Activated CD4-positive, alpha-beta T cell treated with anti-CD3 and anti-CD28 coated beads, Interleukin-2, amount 10 ng/mL, durations not matched to agents 24 days and 14 days (primary cell): ENCODE data around the gene ZNF688. TPM values are rescaled to one million over a fixed set of nuclear protein-coding genes. Genes with fewer than 3 reads are reported as not detected.
"Not testable (repeated sequence)": the region's sequence is repeated elsewhere in the genome, so short reads cannot be mapped to it uniquely, and the experiment has no call there.

Source experiments
- DNase-seq: peaks from one replicate; pipeline ENCODE4 v3.0.0; 2022
- H3K27ac Mint-ChIP-seq: one replicate; pipeline ENCODE4 v1.8.0; 2022; ENCODE audit warnings: mild to moderate bottlenecking, mixed read lengths
- H3K27me3 Mint-ChIP-seq: one replicate; pipeline ENCODE4 v1.8.0; 2022; ENCODE audit warnings: mixed read lengths
- H3K36me3 Mint-ChIP-seq: one replicate; pipeline ENCODE4 v1.8.0; 2022; ENCODE audit warnings: low read depth, mild to moderate bottlenecking, mixed read lengths
- H3K4me1 Mint-ChIP-seq: one replicate; pipeline ENCODE4 v1.8.0; 2021; ENCODE audit warnings: mixed read lengths
- H3K4me3 Mint-ChIP-seq: one replicate; pipeline ENCODE4 v1.8.0; 2022; ENCODE audit warnings: mild to moderate bottlenecking, moderate library complexity, mixed read lengths
- H3K9me3 Mint-ChIP-seq: one replicate; pipeline ENCODE4 v1.8.0; 2021; ENCODE audit warnings: mixed read lengths
- intact Hi-C: fragments of 100-400 bp; cut with micrococcal nuclease; formaldehyde crosslinking; loops from one replicate; pipeline ENCODE4 v1.15.1; 2023
- total RNA-seq: library from RNA; stranded (reverse); gene quantifications from 2 replicates; pipeline ENCODE4 v1.2.3, GENCODE V29; 2022

ZNF688 gene
- total RNA-seq, 1 donor from 2014 or later, result 6.6 TPM

- H3K9me3 Mint-ChIP-seq, H3K27me3 Mint-ChIP-seq, DNase-seq, H3K27ac Mint-ChIP-seq, intact Hi-C loops, H3K4me3 Mint-ChIP-seq: not testable (repeated sequence)
- peaks cover 18% of the 10 kb centered on the region for H3K36me3 Mint-ChIP-seq
- H3K4me1 Mint-ChIP-seq, result peaks cover 12% of the 10 kb centered on the region
Measured at GRCh38 chr16:30540916-30541464, 30.5 kb downstream of the ZNF688 start.

GRCh38 chr16:30539986-30540526 lies 31.5 kb downstream of the ZNF688 start:
- peaks cover 23% of the 10 kb centered on the region for H3K36me3 Mint-ChIP-seq
- DNase-seq, H3K4me3 Mint-ChIP-seq, intact Hi-C loops, H3K27ac Mint-ChIP-seq, H3K9me3 Mint-ChIP-seq, H3K27me3 Mint-ChIP-seq: not testable (repeated sequence)
- peaks cover 16% of the 10 kb centered on the region for H3K4me1 Mint-ChIP-seq

GRCh38 chr16:30539000-30539964 lies 32.2 kb downstream of the ZNF688 start:
- H3K4me3 Mint-ChIP-seq, result no peak overlapping the region
- intact Hi-C loops, result no loop called here
- no peak for DNase-seq
- peaks cover 26% of the 10 kb centered on the region for H3K36me3 Mint-ChIP-seq
- no peak overlapping the region for H3K27ac Mint-ChIP-seq
- no peaks in the 10 kb centered on the region for H3K27me3 Mint-ChIP-seq
- no peaks in the 10 kb centered on the region for H3K9me3 Mint-ChIP-seq
- peaks cover 18% of the 10 kb centered on the region for H3K4me1 Mint-ChIP-seq

- DNase-seq, H3K27me3 Mint-ChIP-seq, intact Hi-C loops, H3K9me3 Mint-ChIP-seq: not testable (repeated sequence)
- Mint-ChIP-seq H3K4me3 (peak overlapping the region; percentile 88), H3K4me1 (peaks cover 22% of the 10 kb centered on the region), H3K36me3 (peaks cover 35% of the 10 kb centered on the region), H3K27ac (peak overlapping the region; percentile 97)
Measured at GRCh38 chr16:30536391-30537024, 35.0 kb downstream of the ZNF688 start.

GRCh38 chr16:30535777-30536190 lies 35.7 kb downstream of the ZNF688 start:
- intact Hi-C loops, result loop anchor here (1.0 to 2.0 kb wide), 9 partner anchors 8 to 163 kb away; partner anchors contain the start of genes DCTPP1, FBRS, ITGAL and ZNF688
- peak overlapping the region; percentile 97 for H3K27ac Mint-ChIP-seq
- H3K27me3 Mint-ChIP-seq, result no peaks in the 10 kb centered on the region
- H3K36me3 Mint-ChIP-seq, result peaks cover 41% of the 10 kb centered on the region
- peak; percentile 89 for DNase-seq
- no peaks in the 10 kb centered on the region for H3K9me3 Mint-ChIP-seq
- peaks cover 23% of the 10 kb centered on the region for H3K4me1 Mint-ChIP-seq
- peak overlapping the region; percentile 88 for H3K4me3 Mint-ChIP-seq

- H3K4me1 Mint-ChIP-seq, result peaks cover 27% of the 10 kb centered on the region
- intact Hi-C loops, result loop anchor here (1.0 to 2.0 kb wide), 9 partner anchors 8 to 163 kb away; partner anchors contain the start of genes DCTPP1, FBRS, ITGAL and ZNF688
Measured at GRCh38 chr16:30535106-30535776, 36.3 kb downstream of the ZNF688 start.

GRCh38 chr16:30534368-30535105 lies 37.0 kb downstream of the ZNF688 start, which contains the start of gene ZNF747:
ZNF747 (minus strand) TSS chr16:30534858; CDS start chr16:30534679, 179 bp downstream.
- peaks cover 41% of the 10 kb centered on the region for H3K36me3 Mint-ChIP-seq
- peak; percentile 98 for DNase-seq
- H3K4me3 Mint-ChIP-seq, result peak within 1 kb of the TSS; percentile 88
- intact Hi-C loops, result loop anchor here (1.0 to 2.0 kb wide), 10 partner anchors 7 to 164 kb away; partner anchors contain the start of genes DCTPP1, FBRS, ITGAL and ZNF688
- no peaks in the 10 kb centered on the region for H3K27me3 Mint-ChIP-seq
- H3K9me3 Mint-ChIP-seq, result no peaks in the 10 kb centered on the region
- peaks cover 31% of the 10 kb centered on the region for H3K4me1 Mint-ChIP-seq
- H3K27ac Mint-ChIP-seq, result peak within 1 kb of the TSS; percentile 97

More at GRCh38 chr16:30535106-30535776, 36.3 kb downstream of the ZNF688 start:
- Mint-ChIP-seq H3K36me3 (peaks cover 46% of the 10 kb centered on the region), H3K27me3 (no peaks in the 10 kb centered on the region), H3K9me3 (no peaks in the 10 kb centered on the region), H3K4me3 (peak overlapping the region; percentile 88), H3K27ac (peak overlapping the region; percentile 97)
- DNase-seq, result no peak

- no peaks in the 10 kb centered on the region for H3K27me3 Mint-ChIP-seq
- H3K36me3 Mint-ChIP-seq, result peaks cover 39% of the 10 kb centered on the region
- H3K4me3 Mint-ChIP-seq, result peak overlapping the region; percentile 88
- H3K9me3 Mint-ChIP-seq, result no peaks in the 10 kb centered on the region
- intact Hi-C loops, result loop anchor here (1.0 to 2.0 kb wide), 4 partner anchors 17 to 125 kb away; partner anchors contain the start of genes DCTPP1, FBRS and ITGAL
- peaks cover 33% of the 10 kb centered on the region for H3K4me1 Mint-ChIP-seq
- peak overlapping the region; percentile 97 for H3K27ac Mint-ChIP-seq
- DNase-seq, result no peak
Measured at GRCh38 chr16:30533748-30534367, 37.7 kb downstream of the ZNF688 start.

GRCh38 chr16:30533146-30533522 lies 38.4 kb downstream of the ZNF688 start:
- no peaks in the 10 kb centered on the region for H3K9me3 Mint-ChIP-seq
- peak overlapping the region; percentile 83 for H3K27ac Mint-ChIP-seq
- H3K27me3 Mint-ChIP-seq, result no peaks in the 10 kb centered on the region
- peak overlapping the region; percentile 88 for H3K4me3 Mint-ChIP-seq
- H3K36me3 Mint-ChIP-seq, result peaks cover 39% of the 10 kb centered on the region
- intact Hi-C loops, result no loop called here
- no peak for DNase-seq
- H3K4me1 Mint-ChIP-seq, result peaks cover 33% of the 10 kb centered on the region

GRCh38 chr16:30532285-30533145 lies 39.0 kb downstream of the ZNF688 start:
- no peaks in the 10 kb centered on the region for H3K27me3 Mint-ChIP-seq
- H3K27ac Mint-ChIP-seq, result peak overlapping the region; percentile 83
- no peaks in the 10 kb centered on the region for H3K9me3 Mint-ChIP-seq
- H3K4me1 Mint-ChIP-seq, result peaks cover 38% of the 10 kb centered on the region
- peaks cover 39% of the 10 kb centered on the region for H3K36me3 Mint-ChIP-seq
- H3K4me3 Mint-ChIP-seq, result peak overlapping the region; percentile 88
- DNase-seq, result no peak
- intact Hi-C loops, result no loop called here

GRCh38 chr16:30530163-30531037 lies 41.1 kb downstream of the ZNF688 start:
- Mint-ChIP-seq H3K9me3 (no peaks in the 10 kb centered on the region), H3K4me1 (peaks cover 32% of the 10 kb centered on the region), H3K4me3 (peak overlapping the region; percentile 10), H3K36me3 (peaks cover 25% of the 10 kb centered on the region), H3K27ac (no peak overlapping the region), H3K27me3 (no peaks in the 10 kb centered on the region)
- intact Hi-C loops, result no loop called here
- DNase-seq, result no peak
